ENCODE results near the gene TK1.

TK1 gene

DNA sequence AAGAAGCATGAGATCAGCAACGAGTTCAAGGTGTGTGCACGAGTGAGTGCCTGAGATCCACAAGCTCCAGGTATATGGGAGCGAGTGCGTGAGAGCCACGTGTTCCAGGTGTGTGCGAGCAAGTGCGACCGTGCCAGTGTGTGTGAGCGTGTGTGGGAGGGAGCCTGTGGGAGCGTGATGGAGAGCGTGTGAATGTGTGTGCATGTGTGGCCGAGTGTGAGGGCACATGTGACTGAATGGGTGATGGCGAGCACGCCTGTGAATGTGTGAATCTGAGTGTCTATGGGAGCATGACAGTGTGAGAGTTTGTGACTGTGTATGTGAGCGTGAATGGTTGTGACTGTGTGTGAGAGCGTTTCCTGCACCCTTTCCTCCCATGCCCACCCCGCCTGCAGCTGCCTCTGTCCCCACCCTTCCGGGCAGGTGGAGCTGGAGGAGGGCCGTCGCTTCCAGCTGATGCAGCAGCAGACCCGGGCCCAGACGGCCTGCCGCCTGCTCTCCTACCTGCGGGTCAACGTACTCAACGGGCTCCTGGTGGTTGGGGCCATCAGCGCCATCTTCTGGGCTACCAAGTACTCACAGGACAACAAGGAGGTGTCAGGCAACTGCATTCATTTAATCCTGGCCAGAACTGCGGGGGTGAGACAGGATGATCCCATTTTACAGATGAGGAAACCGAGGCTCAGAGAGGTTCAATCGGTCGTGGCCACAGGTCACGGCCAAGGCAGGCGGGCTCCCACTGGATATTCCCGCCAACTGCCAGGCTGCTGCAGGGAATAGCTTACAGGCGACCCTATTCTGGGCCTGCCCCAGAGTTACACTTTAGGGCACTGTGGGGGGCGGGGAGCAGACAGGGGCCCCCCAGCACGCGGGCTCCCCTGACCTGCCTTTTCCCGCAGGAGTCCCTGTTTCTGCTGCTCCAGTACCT lies 52.6 kb downstream of the TK1 start:
- peak in 1 of 2 donors; percentile 66 for DNase-seq (ENCODE audit: low read depth in 2 of 2)

GRCh38 chr17:78133179-78133951 lies 53.5 kb downstream of the TK1 start:
- no peak for DNase-seq (ENCODE audit: low read depth in 2 of 2)

- DNase-seq (ENCODE audit: low read depth in 2 of 2) = no peak
Measured at GRCh38 chr17:78132767-78133178, 54.1 kb downstream of the TK1 start.

- DNase-seq (ENCODE audit: low read depth in 2 of 2) = peak in 1 of 2 donors; percentile 56
Measured at GRCh38 chr17:78132084-78132676, 54.7 kb downstream of the TK1 start.

DNA sequence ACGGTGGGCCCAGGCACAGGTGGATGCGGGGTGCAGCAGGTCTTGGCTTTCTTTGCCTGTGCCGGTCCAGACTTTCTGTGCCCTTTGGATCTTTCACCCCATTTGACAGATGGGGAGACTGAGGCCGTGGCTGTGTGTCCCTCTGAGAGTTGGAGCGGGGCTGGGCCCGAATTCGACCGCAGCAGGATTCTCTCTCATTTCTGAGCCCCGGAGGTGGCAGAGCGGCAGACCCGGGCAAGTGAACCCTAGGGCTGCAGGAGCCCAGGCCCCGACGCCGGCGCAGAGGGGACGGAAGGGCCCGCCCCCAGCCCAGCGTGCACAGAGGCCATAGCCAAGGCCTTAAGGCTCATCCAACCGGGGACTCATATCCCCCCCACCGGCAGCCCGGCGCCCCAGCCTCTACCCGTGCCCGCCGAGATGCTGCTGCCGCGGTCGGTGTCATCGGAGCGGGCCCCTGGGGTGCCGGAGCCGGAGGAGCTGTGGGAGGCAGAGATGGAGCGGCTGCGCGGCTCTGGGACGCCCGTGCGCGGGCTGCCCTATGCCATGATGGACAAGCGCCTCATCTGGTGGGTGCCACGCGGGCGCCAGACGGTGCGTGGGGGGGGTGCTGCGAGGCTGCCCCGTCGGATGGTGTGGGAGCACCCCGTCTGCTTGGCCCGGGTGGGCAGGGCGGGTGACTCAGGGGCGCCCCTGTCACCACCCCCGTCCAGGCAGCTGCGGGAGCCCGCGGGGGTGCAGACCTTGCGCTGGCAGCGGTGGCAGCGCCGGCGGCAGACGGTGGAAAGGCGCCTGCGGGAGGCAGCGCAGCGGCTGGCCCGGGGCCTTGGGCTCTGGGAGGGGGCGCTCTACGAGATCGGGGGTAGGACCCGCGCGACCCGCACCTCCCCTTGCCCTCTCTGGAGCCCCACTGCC lies 55.4 kb downstream of the TK1 start:
- no peak for DNase-seq (ENCODE audit: low read depth in 2 of 2)

DNA sequence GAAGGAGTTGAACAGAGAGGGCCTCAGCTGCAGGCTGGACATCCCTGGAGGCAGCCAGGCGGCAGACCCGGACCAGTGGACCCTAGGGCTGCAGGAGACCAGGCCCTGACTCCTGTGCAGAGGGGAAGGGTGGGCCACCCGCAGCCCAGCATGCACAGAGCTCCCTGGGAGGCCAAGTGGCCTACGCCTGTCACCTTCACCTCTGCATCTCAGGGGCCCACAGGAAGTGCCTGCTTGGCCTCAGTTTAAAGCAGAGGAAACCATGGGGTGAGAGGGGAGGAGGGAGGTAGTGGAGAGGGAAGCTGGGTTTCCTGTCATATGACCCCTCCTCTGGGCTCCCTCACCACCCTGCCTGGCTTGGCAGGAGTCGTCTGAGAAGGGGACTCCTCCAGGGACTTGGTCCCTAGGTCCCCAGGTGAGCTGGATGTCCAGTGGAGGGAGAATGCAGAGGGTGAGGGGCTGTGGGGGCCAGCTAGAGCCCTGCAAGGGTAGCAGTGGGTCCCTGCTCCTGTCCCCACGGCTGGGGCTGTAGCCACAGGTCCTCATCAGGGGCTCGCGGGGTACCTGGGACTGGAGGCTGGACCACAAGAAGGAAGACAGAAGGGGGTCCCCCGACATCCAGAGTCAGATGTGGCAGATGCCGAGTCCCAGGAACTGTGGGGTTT lies 56.3 kb downstream of the TK1 start, which contains the start of gene TMC8:
Gene TMC8, plus strand, starts transcription at position 335 of the 665 bp plus-strand sequence. CDS start 818 bp downstream, outside the sequence.
- DNase-seq (ENCODE audit: low read depth in 2 of 2) = no peak

DNA sequence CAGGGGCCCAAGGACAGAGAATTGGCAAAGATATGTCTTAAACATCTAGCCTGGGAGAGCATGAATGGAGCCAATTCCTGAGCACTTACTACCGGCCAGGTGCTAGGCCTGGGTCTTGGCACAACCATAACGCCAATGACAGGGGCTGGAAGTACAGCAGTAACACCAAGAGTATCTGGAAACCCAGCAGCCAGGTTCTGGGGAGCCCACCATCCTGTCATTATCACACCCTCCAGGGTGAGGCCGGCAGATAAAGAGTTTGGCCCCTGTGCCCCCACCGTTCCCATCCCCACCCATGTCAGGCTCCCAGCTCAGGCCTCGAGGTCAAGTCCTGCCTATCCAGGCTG lies 56.8 kb downstream of the TK1 start:
- DNase-seq (ENCODE audit: low read depth in 2 of 2) = no peak

DNA sequence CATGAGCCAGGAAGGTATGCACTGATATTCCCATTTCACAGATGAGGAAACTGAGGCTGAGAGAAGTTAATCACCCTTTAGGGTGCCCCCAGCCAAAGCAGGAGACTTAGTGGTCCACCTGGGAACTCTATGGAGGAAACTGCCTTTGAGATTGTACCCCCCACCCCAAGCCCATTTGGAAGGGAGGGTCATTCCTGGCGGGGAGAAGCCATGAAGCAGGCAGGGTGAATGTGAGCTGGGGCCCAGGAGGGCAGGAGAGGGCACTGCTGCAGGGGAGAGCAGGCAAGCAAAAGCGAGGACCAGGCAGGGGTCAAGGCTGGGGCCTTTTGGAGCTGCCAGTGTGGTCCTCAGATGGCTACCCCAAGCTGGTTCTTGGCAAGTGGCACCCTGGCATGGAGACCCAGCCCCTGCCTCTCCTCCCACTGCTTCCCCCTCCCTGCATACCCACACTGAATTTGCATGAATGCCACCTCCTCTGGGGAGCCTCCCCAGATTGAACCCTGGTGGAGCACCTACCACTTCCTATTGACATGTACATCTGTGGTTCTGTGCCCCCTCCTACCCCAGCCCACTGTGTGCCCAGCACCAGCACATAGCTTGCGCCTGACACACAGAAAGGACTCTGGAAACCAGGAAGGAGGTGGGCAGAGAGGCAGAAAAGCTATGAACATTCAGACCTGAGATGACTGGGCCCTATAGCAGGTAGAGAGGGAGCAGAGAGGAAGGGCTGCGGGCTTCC lies 57.3 kb downstream of the TK1 start:
- DNase-seq (ENCODE audit: low read depth in 2 of 2) = no peak

- DNase-seq (ENCODE audit: low read depth in 2 of 2) = no peak
Measured at GRCh38 chr17:78128551-78129350, 58.1 kb downstream of the TK1 start, which contains the start of gene TMC6. Gene TMC6 (minus strand): TSS chr17:78128755. CDS start chr17:78126832, 1,923 bp downstream.

GRCh38 chr17:78127888-78128550 lies 58.8 kb downstream of the TK1 start:
- DNase-seq (ENCODE audit: low read depth in 2 of 2) = no peak

GRCh38 chr17:78127239-78127887 lies 59.5 kb downstream of the TK1 start:
- DNase-seq (ENCODE audit: low read depth in 2 of 2) = peak in 1 of 2 donors; percentile 56

DNA sequence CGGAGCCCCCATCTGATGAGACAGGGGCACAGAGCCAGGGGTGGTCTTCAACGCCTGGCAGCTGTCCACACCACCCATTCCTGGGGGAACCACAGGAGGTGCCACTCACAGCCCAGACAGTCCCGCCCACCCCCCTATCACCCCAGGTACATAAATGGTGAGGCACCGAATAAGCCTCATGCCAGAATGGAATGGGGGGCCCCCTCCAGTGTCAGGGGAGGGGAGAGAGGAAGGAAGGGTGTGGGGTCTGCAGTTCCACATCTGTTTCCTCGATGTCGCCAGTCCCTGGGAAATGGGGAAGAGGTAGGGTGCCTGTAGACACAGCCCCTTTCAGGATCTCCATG lies 60.0 kb downstream of the TK1 start:
- no peak for DNase-seq (ENCODE audit: low read depth in 2 of 2)

GRCh38 chr17:78125976-78126894 lies 60.6 kb downstream of the TK1 start:
- no peak for DNase-seq (ENCODE audit: low read depth in 2 of 2)

DNA sequence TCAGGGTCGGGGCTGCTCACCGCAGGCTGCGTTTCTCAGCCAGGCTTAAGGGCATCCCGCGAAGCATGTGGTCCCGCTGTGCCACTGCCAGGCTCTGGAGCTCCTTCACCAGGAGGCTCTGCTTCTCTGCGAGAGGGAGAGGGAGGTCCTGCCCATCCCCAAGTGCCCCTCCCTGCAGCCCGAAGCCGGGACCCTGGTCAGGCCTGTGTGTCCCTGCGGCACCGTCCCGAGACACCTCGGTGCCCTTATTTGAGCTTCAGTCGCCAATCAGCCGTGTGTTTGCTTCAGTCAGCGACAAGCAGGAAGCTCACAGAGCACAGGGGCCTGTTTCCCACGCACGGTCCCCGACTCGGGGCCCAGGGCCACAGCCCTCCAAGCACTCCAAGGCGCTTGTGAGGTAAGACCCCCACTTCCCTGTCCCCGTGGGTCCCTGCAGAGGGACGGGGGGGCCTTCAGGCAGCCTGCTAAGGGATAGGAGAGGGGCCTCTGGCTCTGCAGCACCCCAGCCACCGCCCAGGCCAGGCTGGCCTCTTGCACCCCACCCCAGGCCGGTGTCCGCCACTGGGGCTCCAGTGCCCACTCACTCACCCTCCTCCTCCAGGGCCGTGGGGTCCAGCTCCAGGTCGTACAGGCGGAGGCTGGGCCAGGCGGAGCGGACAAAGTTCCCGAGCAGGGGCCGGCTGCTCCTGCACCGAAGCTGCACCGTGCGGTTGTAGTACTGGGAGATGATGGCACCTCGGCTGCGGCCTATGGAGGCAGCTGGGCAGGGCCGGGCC lies 61.5 kb downstream of the TK1 start:
- no peak for DNase-seq (ENCODE audit: low read depth in 2 of 2)

DNA sequence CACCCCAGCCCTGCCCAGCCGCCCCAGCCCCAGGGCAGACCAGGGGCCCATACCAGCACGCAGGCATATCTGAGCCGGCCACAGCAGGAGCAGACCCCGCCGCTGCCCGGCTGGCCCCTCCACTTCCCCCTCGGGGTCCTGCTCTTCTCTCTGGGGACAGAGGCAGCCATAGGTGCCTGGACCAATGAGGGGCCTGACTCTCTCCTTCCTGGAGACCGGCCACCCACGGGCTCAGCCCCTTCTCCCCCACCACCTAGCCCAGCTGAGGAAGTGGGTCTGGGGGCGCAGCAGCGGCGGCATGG lies 62.1 kb downstream of the TK1 start:
- DNase-seq (ENCODE audit: low read depth in 2 of 2) = no peak

Measured in stimulated activated CD4-positive, alpha-beta T cell treated with anti-CD3 and anti-CD28 coated beads, Interleukin-4, amount 100 ng/mL, for 48 hours (primary cell).